HepG2 (cell line): ENCODE measurements around the gene RBP7.

Experiments
- HMGXB4 ChIP-seq, 2 experiments: sonication (generic) in 1 of 2; formaldehyde crosslinking in 1 of 2; IDR thresholded peaks; 2 replicates each; pipeline versions ENCODE4 v1.4.0 to v1.6.1; 2018 to 2020; ENCODE audit warnings: missing genetic modification reagents in 2 of 2, borderline replicate concordance in 1 of 2, low read depth in 1 of 2, mild to moderate bottlenecking in 1 of 2, missing biosample characterization in 1 of 2
- HNRNPUL1 ChIP-seq: fragments of 200-400 bp; formaldehyde crosslinking; IDR thresholded peaks from 2 replicates; pipeline ENCODE4 v1.6.1; 2017; ENCODE audit warnings: low read depth, mild to moderate bottlenecking, low read length, moderate library complexity
- MXI1 ChIP-seq: IDR thresholded peaks from 3 replicates; pipeline ENCODE4 v1.6.1; 2012; ENCODE audit warnings: low read depth, low read length, inconsistent platforms, borderline replicate concordance
- POLR2A ChIP-seq, 2 experiments: IDR thresholded peaks; 2 replicates each; pipeline ENCODE4 v1.6.1; 2011; ENCODE audit warnings: low read depth in 2 of 2, low read length in 2 of 2, mild to moderate bottlenecking in 1 of 2, moderate library complexity in 1 of 2; ENCODE audit not compliant: insufficient read depth in 1 of 2
- TBX3 ChIP-seq: fragments of 450-650 bp; IDR thresholded peaks from 2 replicates; pipeline ENCODE4 v1.6.1; 2017; ENCODE audit warnings: antibody characterized with exemption, mild to moderate bottlenecking, inconsistent platforms, borderline replicate concordance
- ZNF44 ChIP-seq: sonication (generic); formaldehyde crosslinking; IDR thresholded peaks from 2 replicates; pipeline ENCODE4 v1.5.1; 2020; ENCODE audit warnings: mild to moderate bottlenecking, missing genetic modification reagents

GRCh38 chr1:10025354-10025753 is 28.3 kb downstream of the RBP7 start:
- no peak for TF ChIP-seq ZNF44 (CRISPR knock-in tag)
- no peak for TF ChIP-seq POLR2A (IDR thresholded peaks at IDR 0.05; ENCODE audit: insufficient read depth in 1 of 2, low read depth in 2 of 2, low read length in 2 of 2)
- no peak for TF ChIP-seq HMGXB4 (CRISPR knock-in tag; IDR thresholded peaks at IDR 0.05; ENCODE audit: borderline replicate concordance in 1 of 2, low read depth in 1 of 2)
- no peak for TF ChIP-seq HNRNPUL1
- TF ChIP-seq TBX3, result no peak
- TF ChIP-seq MXI1, result no peak
